NCI-H82 treated with DMSO at 0.1 percent for 48 hours (cell line): ENCODE results near the gene KIF2C.
"Not testable (repeated sequence)": the region's sequence is repeated elsewhere in the genome, so short reads cannot be mapped to it uniquely, and the experiment has no call there.

ENCODE experiments used
- DNase-seq: peaks from one replicate; lab custom pipeline; 2025; ENCODE audit not compliant: unreplicated experiment; lab: John Stamatoyannopoulos, UW

Gene KIF2C

DNA sequence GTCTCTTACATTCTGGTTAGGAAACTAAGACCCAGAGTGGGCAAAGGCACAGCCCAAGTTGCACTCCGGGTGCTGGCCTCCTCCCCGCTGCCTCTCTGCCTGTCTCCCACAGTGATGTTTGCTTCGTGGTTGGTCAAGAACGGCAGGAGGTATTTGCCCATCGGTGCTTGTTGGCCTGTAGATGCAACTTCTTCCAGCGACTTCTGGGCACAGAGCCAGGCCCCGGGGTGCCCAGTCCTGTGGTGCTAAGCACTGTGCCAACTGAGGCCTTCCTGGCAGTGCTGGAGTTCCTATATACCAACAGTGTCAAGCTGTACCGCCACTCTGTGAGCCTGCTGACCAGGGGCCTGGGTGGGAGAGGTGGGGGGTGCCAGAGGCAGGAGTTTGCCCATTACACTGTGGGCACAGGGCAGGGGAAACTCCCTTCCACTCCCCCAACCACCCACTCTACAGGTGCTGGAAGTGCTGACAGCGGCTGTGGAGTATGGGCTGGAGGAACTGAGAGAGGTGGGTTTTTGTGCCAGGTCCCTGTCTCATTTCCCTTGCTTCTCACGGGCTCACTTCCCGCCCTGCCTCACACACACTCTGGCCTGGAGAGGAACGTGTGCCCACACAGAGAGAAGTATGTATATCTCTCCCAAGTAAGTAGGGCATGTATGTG is 70.6 kb downstream of the KIF2C start:
- no peak for DNase-seq

DNA sequence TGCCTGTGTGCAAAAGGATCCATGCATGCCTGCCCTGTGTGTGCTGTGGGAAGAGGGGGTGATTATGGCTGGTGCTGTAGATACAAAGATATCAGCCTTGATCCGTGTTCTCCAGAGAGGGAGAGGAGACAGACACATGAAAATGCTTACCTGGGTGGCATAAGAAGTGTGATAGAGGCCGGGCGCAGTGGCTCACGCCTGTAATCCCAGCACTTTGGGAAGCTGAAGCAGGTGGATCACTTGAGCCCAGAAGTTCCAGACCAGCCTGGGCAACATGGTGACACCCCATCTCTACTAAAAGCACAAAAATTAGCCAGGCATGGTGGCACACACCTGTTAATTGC is 71.1 kb downstream of the KIF2C start:
- DNase-seq: not testable (repeated sequence)

- no peak for DNase-seq
These were observed 71.6 kb downstream of the KIF2C start for GRCh38 chr1:44811234-44811633.

- no peak for DNase-seq
These were observed 73.3 kb downstream of the KIF2C start for GRCh38 chr1:44812822-44813543.

GRCh38 chr1:44815926-44816325 is 76.3 kb downstream of the KIF2C start:
- DNase-seq: not testable (repeated sequence)

DNA sequence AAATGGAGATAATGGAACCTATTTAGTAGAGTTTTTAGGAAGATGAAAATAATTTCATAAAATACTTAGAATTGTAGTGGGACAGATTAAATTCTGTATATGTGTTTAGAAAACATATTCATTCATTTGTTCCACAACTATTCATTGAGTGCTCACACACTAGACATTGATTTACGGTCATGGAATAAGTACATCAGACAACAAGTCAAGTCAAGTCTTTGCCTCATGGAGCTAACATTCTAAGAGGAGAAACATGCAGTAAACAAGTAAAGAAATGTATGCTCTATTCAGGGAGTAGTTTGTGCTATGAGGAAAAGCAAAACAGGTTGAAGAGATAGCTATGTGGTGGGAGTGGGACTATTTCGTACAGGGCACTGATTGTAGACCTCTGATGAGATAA is 77.7 kb downstream of the KIF2C start:
- no peak for DNase-seq
